Activated T-helper 17 cell treated with anti-CD3 and anti-CD28 coated beads, Interleukin-2, amount 50 U/mL, for 72 hours (primary cell): ENCODE measurements around the gene ANKRD24. TPM values are rescaled to one million over a fixed set of nuclear protein-coding genes. Genes with fewer than 3 reads are reported as not detected.
"Not testable (repeated sequence)": the region's sequence is repeated elsewhere in the genome, so short reads cannot be mapped to it uniquely, and the experiment has no call there.

Source experiments
- ATAC-seq: fragments of 150-1000 bp; cut with Tn5 transposase; replicated peaks from 2 replicates; pipeline ENCODE4 v1.10.0; 2021; ENCODE audit warnings: mild to moderate bottlenecking, moderate library complexity
- H3K27ac Mint-ChIP-seq: one replicate; pipeline ENCODE4 v1.8.0; 2022; ENCODE audit warnings: mixed read lengths
- H3K27me3 Mint-ChIP-seq: one replicate; pipeline ENCODE4 v1.8.0; 2022; ENCODE audit warnings: mixed read lengths
- H3K36me3 Mint-ChIP-seq: one replicate; pipeline ENCODE4 v1.8.0; 2022; ENCODE audit warnings: low read depth, mild to moderate bottlenecking, mixed read lengths
- H3K4me1 Mint-ChIP-seq: one replicate; pipeline ENCODE4 v1.8.0; 2022; ENCODE audit warnings: mixed read lengths
- H3K4me3 Mint-ChIP-seq: one replicate; pipeline ENCODE4 v1.8.0; 2022; ENCODE audit warnings: mild to moderate bottlenecking, mixed read lengths
- H3K9me3 Mint-ChIP-seq: one replicate; pipeline ENCODE4 v1.8.0; 2022; ENCODE audit warnings: mixed read lengths
- total RNA-seq, 2 donors: library from RNA; stranded (reverse); gene quantifications; one replicate each; pipeline ENCODE4 v1.2.3, GENCODE V29; 2022

The ANKRD24 gene
- total RNA-seq, 2 donors from 2014 or later = 1.2 to 2.5 TPM

- H3K9me3 Mint-ChIP-seq, H3K27me3 Mint-ChIP-seq, ATAC-seq: not testable (repeated sequence)
- peaks cover 12% of the 10 kb centered on the region for H3K4me1 Mint-ChIP-seq
- peaks cover 34% of the 10 kb centered on the region for H3K36me3 Mint-ChIP-seq
- peak overlapping the region; percentile 82 for H3K4me3 Mint-ChIP-seq
- peak overlapping the region; percentile 98 for H3K27ac Mint-ChIP-seq
These were observed 63.4 kb downstream of the ANKRD24 start for GRCh38 chr19:4245938-4246337.

- Mint-ChIP-seq H3K27me3 (no peaks in the 10 kb centered on the region), H3K36me3 (peaks cover 45% of the 10 kb centered on the region), H3K4me1 (peaks cover 12% of the 10 kb centered on the region), H3K9me3 (no peaks in the 10 kb centered on the region), H3K27ac (peak within 1 kb of the TSS; percentile 98), H3K4me3 (peak within 1 kb of the TSS; percentile 82)
- ATAC-seq = peak; percentile 97
These were observed 64.5 kb downstream of the ANKRD24 start, which contains the start of gene YJU2 for GRCh38 chr19:4246767-4247593. Gene YJU2, plus strand, starts transcription at chr19:4247080. Its CDS starts 67 bp downstream, at chr19:4247147.

- H3K27ac Mint-ChIP-seq = no peak overlapping the region
- H3K4me3 Mint-ChIP-seq = no peak overlapping the region
- no peaks in the 10 kb centered on the region for H3K9me3 Mint-ChIP-seq
- ATAC-seq = no peak
- no peaks in the 10 kb centered on the region for H3K27me3 Mint-ChIP-seq
- H3K36me3 Mint-ChIP-seq = peaks cover 94% of the 10 kb centered on the region
- no peaks in the 10 kb centered on the region for H3K4me1 Mint-ChIP-seq
These were observed 74.1 kb downstream of the ANKRD24 start for GRCh38 chr19:4256563-4256962.

GRCh38 chr19:4257025-4257424 lies 74.5 kb downstream of the ANKRD24 start:
- Mint-ChIP-seq H3K9me3 (no peaks in the 10 kb centered on the region), H3K4me1 (no peaks in the 10 kb centered on the region), H3K36me3 (peaks cover 94% of the 10 kb centered on the region), H3K4me3 (no peak overlapping the region), H3K27me3 (no peaks in the 10 kb centered on the region), H3K27ac (no peak overlapping the region)
- no peak for ATAC-seq

- H3K4me3 Mint-ChIP-seq = no peak overlapping the region
- H3K9me3 Mint-ChIP-seq = no peaks in the 10 kb centered on the region
- no peaks in the 10 kb centered on the region for H3K27me3 Mint-ChIP-seq
- H3K4me1 Mint-ChIP-seq = no peaks in the 10 kb centered on the region
- no peak for ATAC-seq
- peaks cover 94% of the 10 kb centered on the region for H3K36me3 Mint-ChIP-seq
- no peak overlapping the region for H3K27ac Mint-ChIP-seq
These were observed 75.7 kb downstream of the ANKRD24 start for GRCh38 chr19:4258181-4258580.

GRCh38 chr19:4260613-4261191 lies 78.2 kb downstream of the ANKRD24 start:
- Mint-ChIP-seq H3K9me3 (no peaks in the 10 kb centered on the region), H3K4me3 (no peak overlapping the region), H3K36me3 (peaks cover 94% of the 10 kb centered on the region), H3K4me1 (no peaks in the 10 kb centered on the region), H3K27ac (peak overlapping the region; percentile 75), H3K27me3 (no peaks in the 10 kb centered on the region)
- no peak for ATAC-seq

- H3K36me3 Mint-ChIP-seq = peaks cover 97% of the 10 kb centered on the region
- ATAC-seq = no peak
- H3K4me3 Mint-ChIP-seq = no peak overlapping the region
- no peaks in the 10 kb centered on the region for H3K9me3 Mint-ChIP-seq
- H3K4me1 Mint-ChIP-seq = peaks cover 6% of the 10 kb centered on the region
- H3K27ac Mint-ChIP-seq = peak overlapping the region; percentile 52
- H3K27me3 Mint-ChIP-seq = no peaks in the 10 kb centered on the region
These were observed 82.3 kb downstream of the ANKRD24 start for GRCh38 chr19:4264812-4265211.

GRCh38 chr19:4266253-4267000 lies 83.9 kb downstream of the ANKRD24 start:
- Mint-ChIP-seq H3K27me3 (no peaks in the 10 kb centered on the region), H3K27ac (no peak overlapping the region), H3K4me3 (no peak overlapping the region), H3K4me1 (peaks cover 6% of the 10 kb centered on the region), H3K9me3 (no peaks in the 10 kb centered on the region), H3K36me3 (peaks cover 92% of the 10 kb centered on the region)
- ATAC-seq = no peak

GRCh38 chr19:4267101-4267900 lies 84.8 kb downstream of the ANKRD24 start:
- H3K36me3 Mint-ChIP-seq = peaks cover 88% of the 10 kb centered on the region
- no peaks in the 10 kb centered on the region for H3K9me3 Mint-ChIP-seq
- peak; percentile 79 for ATAC-seq
- no peak overlapping the region for H3K4me3 Mint-ChIP-seq
- no peak overlapping the region for H3K27ac Mint-ChIP-seq
- peaks cover 6% of the 10 kb centered on the region for H3K4me1 Mint-ChIP-seq
- no peaks in the 10 kb centered on the region for H3K27me3 Mint-ChIP-seq

GRCh38 chr19:4267901-4268815 lies 85.7 kb downstream of the ANKRD24 start:
- H3K9me3 Mint-ChIP-seq = no peaks in the 10 kb centered on the region

GRCh38 chr19:4268816-4269430 lies 86.4 kb downstream of the ANKRD24 start:
- H3K27me3 Mint-ChIP-seq = no peaks in the 10 kb centered on the region
- H3K36me3 Mint-ChIP-seq = peaks cover 72% of the 10 kb centered on the region
- no peaks in the 10 kb centered on the region for H3K9me3 Mint-ChIP-seq
- no peak for ATAC-seq
- no peak overlapping the region for H3K27ac Mint-ChIP-seq
- no peak overlapping the region for H3K4me3 Mint-ChIP-seq
- peaks cover 6% of the 10 kb centered on the region for H3K4me1 Mint-ChIP-seq

More at GRCh38 chr19:4267901-4268815, 85.7 kb downstream of the ANKRD24 start:
- Mint-ChIP-seq H3K36me3 (peaks cover 80% of the 10 kb centered on the region), H3K27me3 (no peaks in the 10 kb centered on the region), H3K4me3 (no peak overlapping the region), H3K4me1 (peaks cover 6% of the 10 kb centered on the region), H3K27ac (no peak overlapping the region)
- no peak for ATAC-seq

GRCh38 chr19:4272894-4273293 lies 90.4 kb downstream of the ANKRD24 start:
- peaks cover 32% of the 10 kb centered on the region for H3K36me3 Mint-ChIP-seq
- no peak overlapping the region for H3K27ac Mint-ChIP-seq
- ATAC-seq = no peak
- H3K4me3 Mint-ChIP-seq = no peak overlapping the region
- no peaks in the 10 kb centered on the region for H3K4me1 Mint-ChIP-seq
- H3K9me3 Mint-ChIP-seq = no peaks in the 10 kb centered on the region
- no peaks in the 10 kb centered on the region for H3K27me3 Mint-ChIP-seq

- H3K9me3 Mint-ChIP-seq, ATAC-seq, H3K27me3 Mint-ChIP-seq, H3K4me1 Mint-ChIP-seq, H3K27ac Mint-ChIP-seq, H3K4me3 Mint-ChIP-seq: not testable (repeated sequence)
- peaks cover 18% of the 10 kb centered on the region for H3K36me3 Mint-ChIP-seq
These were observed 91.8 kb downstream of the ANKRD24 start for GRCh38 chr19:4274321-4274686.
